ENCODE results near the gene SLC39A1.

Gene SLC39A1

DNA sequence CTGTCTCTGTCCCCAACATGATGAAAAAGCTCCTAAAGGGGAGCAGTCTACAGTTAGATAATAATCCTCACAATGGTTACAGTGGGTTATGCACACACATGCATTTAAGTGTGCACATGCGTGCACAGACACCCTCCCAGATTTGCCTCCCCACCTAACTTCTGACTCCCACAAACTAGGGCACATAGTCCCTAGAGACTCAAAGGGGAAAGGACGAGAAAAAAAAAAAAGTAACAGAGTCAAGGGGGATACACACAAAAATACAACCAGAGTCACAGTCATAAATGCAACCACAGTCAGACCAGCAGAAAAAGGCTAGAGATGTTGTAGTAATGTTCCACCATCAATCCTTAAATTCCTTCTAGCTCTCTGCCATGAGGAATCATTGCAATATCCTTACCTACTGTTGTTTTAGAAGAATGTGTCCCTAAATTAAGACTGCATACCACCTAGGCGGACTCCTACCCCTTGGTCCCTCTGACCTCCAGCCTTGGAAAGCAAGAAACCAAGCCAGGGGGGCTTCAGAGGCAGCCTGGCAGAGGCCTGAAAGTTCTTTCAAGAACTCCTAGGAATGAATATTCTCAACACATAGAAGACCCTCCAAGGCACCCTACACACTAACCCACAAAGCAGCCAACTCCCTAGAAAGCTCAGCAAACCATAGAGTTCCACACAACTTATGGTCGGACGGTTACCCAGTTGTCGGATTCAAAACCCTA lies 6.2 kb downstream of the SLC39A1 start:
- TF ChIP-seq, protein P1, sequence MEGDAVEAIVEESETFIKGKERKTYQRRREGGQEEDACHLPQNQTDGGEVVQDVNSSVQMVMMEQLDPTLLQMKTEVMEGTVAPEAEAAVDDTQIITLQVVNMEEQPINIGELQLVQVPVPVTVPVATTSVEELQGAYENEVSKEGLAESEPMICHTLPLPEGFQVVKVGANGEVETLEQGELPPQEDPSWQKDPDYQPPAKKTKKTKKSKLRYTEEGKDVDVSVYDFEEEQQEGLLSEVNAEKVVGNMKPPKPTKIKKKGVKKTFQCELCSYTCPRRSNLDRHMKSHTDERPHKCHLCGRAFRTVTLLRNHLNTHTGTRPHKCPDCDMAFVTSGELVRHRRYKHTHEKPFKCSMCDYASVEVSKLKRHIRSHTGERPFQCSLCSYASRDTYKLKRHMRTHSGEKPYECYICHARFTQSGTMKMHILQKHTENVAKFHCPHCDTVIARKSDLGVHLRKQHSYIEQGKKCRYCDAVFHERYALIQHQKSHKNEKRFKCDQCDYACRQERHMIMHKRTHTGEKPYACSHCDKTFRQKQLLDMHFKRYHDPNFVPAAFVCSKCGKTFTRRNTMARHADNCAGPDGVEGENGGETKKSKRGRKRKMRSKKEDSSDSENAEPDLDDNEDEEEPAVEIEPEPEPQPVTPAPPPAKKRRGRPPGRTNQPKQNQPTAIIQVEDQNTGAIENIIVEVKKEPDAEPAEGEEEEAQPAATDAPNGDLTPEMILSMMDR (IDR thresholded peaks at IDR 0.05; ENCODE audit: extremely low read depth, missing control alignments): no peak
- no peak for DNase-seq (ENCODE audit: low spot score)

DNA sequence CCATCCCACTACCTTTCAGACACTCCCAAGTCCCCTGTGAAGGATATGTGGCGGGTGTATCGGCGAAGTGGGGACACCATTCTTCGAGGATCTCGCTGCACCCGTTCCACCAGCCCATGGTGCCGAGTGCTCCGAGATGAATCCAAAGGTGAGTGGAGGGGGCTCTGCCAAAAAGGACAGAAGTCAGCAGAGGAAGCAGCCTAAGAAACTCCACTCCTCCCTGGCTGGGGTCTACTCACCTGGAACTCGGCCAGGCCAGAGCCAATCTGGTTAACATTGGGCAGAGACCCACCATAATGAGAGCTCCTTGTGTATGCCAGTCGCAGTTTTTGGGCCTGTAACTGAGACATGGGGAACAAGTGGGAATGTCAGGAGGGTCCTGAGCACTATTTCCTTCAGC lies 8.5 kb downstream of the SLC39A1 start:
- TF ChIP-seq, protein P1 (IDR thresholded peaks at IDR 0.05; ENCODE audit: extremely low read depth, missing control alignments): no peak
- no peak for DNase-seq (ENCODE audit: low spot score)

DNA sequence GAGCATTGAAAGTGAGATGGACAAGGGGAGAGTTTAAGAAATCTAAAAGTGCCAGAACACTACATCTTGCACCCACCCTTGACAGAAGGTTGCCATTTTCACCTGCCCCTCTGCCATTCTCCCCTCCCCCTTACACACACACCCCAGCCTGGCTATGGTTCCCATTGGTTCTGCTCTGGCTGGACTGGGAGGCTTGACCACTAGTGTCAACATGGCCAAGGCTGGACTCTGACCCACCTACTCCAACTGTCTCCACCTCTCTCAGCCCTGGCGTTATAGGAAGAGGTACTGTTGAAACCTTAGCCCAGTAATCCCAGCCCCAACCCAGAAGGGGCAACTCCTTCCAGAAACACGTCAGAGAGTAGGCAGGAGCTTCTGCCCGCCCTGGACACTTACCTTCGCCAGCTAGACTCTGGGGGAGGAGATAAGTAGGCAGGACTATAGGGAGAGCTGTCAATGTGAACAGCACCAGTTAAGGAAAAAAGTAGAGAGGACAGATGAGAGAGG lies 9.4 kb downstream of the SLC39A1 start:
- TF ChIP-seq, protein P1 (IDR thresholded peaks at IDR 0.05; ENCODE audit: extremely low read depth, missing control alignments): no peak
- no peak for DNase-seq (ENCODE audit: low spot score)

DNA sequence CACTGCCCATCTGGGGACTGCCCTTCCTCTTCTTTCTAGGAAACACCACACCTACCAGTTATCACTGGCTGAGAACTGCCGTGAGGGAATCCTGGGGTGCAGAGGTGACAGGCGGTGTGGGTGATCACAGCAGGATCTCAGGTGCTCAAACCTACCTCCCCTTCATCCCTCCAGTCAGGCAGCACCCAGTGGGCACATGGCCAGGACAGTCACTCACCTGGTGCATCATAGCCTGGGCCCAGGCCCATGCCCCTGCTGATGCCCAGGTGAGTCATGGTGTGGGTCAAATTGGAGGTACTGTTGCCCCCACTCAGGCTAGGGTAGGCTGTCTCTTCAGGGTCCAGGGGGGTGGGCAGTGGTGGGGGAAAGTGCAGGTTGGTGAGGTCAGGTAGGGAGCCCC lies 11.5 kb downstream of the SLC39A1 start:
- DNase-seq (ENCODE audit: low spot score): no peak
- TF ChIP-seq, protein P1 (IDR thresholded peaks at IDR 0.05; ENCODE audit: extremely low read depth, missing control alignments): no peak

DNA sequence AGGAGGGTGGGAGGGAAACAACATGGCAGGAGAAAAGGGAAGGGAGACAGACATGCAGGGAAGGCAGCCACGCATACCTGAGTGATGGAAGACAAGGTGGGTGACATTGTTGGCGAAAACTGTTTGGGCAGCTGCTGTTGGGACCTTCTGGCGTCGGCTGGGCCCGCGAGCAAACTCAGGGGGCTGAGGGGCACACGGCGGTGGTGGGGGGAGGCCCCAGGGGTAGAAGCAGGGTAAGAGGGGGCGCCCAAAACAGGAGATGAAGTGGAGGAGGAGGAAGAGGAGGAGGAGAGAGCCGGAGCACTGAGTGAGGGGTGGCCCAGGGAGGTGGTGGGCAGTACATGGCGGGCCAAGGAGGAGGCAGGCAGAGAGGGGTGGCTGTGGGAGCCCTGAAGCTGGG lies 12.2 kb downstream of the SLC39A1 start:
- TF ChIP-seq, protein P1 (IDR thresholded peaks at IDR 0.05; ENCODE audit: extremely low read depth, missing control alignments): no peak
- DNase-seq (ENCODE audit: low spot score): no peak

DNA sequence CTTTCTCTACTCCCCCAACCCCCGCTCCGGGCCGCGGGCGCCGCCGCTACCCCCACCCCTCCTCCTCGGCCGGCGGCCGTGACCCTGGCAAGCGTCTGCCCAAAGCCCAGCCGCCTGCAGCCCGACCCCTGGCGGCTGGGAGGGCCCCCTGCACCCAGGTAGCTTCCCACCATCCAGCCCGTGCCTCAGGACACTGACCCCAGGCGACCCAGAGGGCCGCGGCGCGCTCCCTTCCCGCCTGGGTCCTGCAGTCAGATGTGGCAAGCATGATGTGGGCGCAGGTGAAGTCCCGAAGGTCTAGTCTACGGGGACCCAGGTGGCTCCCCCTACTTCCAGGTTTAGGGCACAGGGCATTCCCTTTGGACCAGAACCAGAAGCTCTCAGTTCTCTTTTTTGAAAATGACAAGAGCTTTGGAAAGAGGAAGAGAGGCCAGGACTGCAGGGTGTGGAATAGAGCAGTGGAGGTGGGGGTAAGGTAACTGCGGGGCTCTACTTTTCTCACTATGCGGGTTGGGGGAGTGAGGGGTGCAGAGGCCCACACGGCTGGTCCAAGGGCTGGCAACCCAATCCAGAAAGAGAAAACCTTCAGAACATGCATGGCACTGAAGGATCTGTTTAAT lies 16.6 kb downstream of the SLC39A1 start, which contains the start of gene DENND4B:
TSS of gene DENND4B (minus strand) at position 97 of the 620 bp plus-strand sequence. CDS start 2,344 bp downstream, outside the sequence.
- TF ChIP-seq, protein P1 (IDR thresholded peaks at IDR 0.05; ENCODE audit: extremely low read depth, missing control alignments): peak; percentile 85
- DNase-seq (ENCODE audit: low spot score): peak; percentile 95

Data from GM20000 (cell line).